ENCODE measurements around the gene PTPRD.

DNA sequence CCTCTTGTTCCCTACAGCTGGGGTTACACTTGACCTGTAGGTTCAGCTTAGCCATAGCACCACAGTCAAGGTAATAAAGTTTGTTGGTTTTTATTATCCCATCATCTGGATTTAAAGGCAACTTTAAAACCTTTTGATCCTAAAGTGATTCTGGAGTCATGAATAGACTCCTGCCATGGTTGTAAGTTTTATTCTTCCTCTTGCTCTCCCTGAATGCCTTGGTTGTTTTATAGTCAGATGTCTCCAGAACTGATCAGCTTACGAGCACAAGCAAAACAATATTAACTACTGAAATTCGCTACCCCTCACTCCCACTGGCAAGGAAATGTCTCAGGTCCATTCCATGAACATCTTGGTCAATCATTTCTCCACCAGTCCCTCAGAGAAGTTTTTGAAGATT lies 1328.6 kb downstream of the PTPRD start:
- no peak for TF ChIP-seq CTCF (IDR thresholded peaks at IDR 0.05 in 8 of 11, conservative IDR thresholded peaks at IDR 0.05 in 3 of 11)
- TF ChIP-seq POLR2A (IDR thresholded peaks at IDR 0.05) = no peak
